ENCODE data around the gene PTPRG. TPM values are rescaled to one million over a fixed set of nuclear protein-coding genes. Genes with fewer than 3 reads are reported as not detected.

PTPRG gene
- total and polyA plus RNA-seq, 2 of the 13 experiments (the other 11 are each of a cell fraction or from before 2014, with no cell fraction given): 8.0 to 25.3 TPM

GRCh38 chr3:61811652-61812051, 250.3 kb downstream of the PTPRG start:
- no TSS peak for BruUV-seq (replicated peaks)
- H3K9me3 ChIP-seq (ENCODE audit: low read length): no peaks in the 10 kb centered on the region
- peaks cover 51% of the 10 kb centered on the region for H3K4me1 ChIP-seq (ENCODE audit: insufficient read depth, low read length)
- 0 out of 2 replicates have a peak, but pooled peaks cover 2% of the 10 kb centered on the region for H4K20me1 ChIP-seq (ENCODE audit: insufficient read depth, low read length)
- H2AFZ ChIP-seq (ENCODE audit: low read length): no peak overlapping the region
- no peaks in the 10 kb centered on the region for H3K36me3 ChIP-seq (replicated peaks in 1 of 2; ENCODE audit: control insufficient read depth in 1 of 2, insufficient read depth in 2 of 2, low read length in 2 of 2)
- ChIA-PET POLR2A (no interaction called here), CTCF (ENCODE audit: low intra/inter-chr PET ratio, low total read pairs) (no interaction called here)
- in situ Hi-C loops (cut with HindIII; ENCODE audit: extremely low pct_ligation_motif_present, low pct_unique_long_range_greater_than_20kb) (no loop called here), intact Hi-C loops (cut with micrococcal nuclease; ENCODE audit: unreplicated experiment) (no loop called here)
- no peak overlapping the region for H3K9ac ChIP-seq (ENCODE audit: insufficient read depth, low read depth, low read length)
- H3K27ac ChIP-seq (ENCODE audit: extremely low read length, insufficient read depth, low read length): no peak overlapping the region
- no peak for TF ChIP-seq PRDM10 (CRISPR knock-in tag; IDR thresholded peaks at IDR 0.05; ENCODE audit: low read depth)
- no peak for TF ChIP-seq HNRNPL (IDR thresholded peaks at IDR 0.05; ENCODE audit: low read depth, low read length)
- no peak for TF ChIP-seq RFXAP (CRISPR knock-in tag; IDR thresholded peaks at IDR 0.05; ENCODE audit: borderline replicate concordance)
- TF ChIP-seq CREBL2 (CRISPR knock-in tag; IDR thresholded peaks at IDR 0.05; ENCODE audit: borderline replicate concordance): no peak
- TF ChIP-seq PAWR (CRISPR knock-in tag; IDR thresholded peaks at IDR 0.05; ENCODE audit: borderline replicate concordance): no peak
- no peak for TF ChIP-seq ZFAT (CRISPR knock-in tag; conservative IDR thresholded peaks at IDR 0.05)
- no peak for TF ChIP-seq ZMYM4 (CRISPR knock-in tag; IDR thresholded peaks at IDR 0.05)
- no peak for TF ChIP-seq ZNF713 (CRISPR knock-in tag; IDR thresholded peaks at IDR 0.05)
- no peak for TF ChIP-seq MTA3 (CRISPR knock-in tag; IDR thresholded peaks at IDR 0.05)
- 95% methylated on average over 3 of the region's 3 CpGs for whole genome bisulfite sequencing (ENCODE audit: low lambda C conversion rate)
- FAIRE-seq: no peak
- H3K4me3 ChIP-seq (replicated peaks in 1 of 3; ENCODE audit: insufficient read depth in 1 of 3, low read depth in 2 of 3, low read length in 3 of 3): no peak overlapping the region
- ATAC-seq: no peak
- H3K79me2 ChIP-seq (ENCODE audit: insufficient read depth, low read length): no peaks in the 10 kb centered on the region
- no peak overlapping the region for H3K4me2 ChIP-seq (ENCODE audit: low read depth, low read length)
- no peak for DNase-seq (ENCODE audit: low spot score)
- H3K27me3 ChIP-seq (ENCODE audit: control insufficient read depth in 1 of 2, insufficient read depth in 2 of 2, low read length in 2 of 2): no peaks in the 10 kb centered on the region

All from HepG2 (cell line).